ENCODE results near the gene RGSL1. TPM values are rescaled to one million over a fixed set of nuclear protein-coding genes. Genes with fewer than 3 reads are reported as not detected.
A peak's percentile ranks its signal among the peaks of the same experiment; 100 is the strongest.

Gene RGSL1
- total and polyA plus RNA-seq, 2 of the 8 experiments (the other 6 are each of a cell fraction or from before 2014, with no cell fraction given) = not detected

GRCh38 chr1:182603646-182604174, 153.8 kb downstream of the RGSL1 start:
- Histone ChIP-seq H3K4ac (replicated peaks; ENCODE audit: insufficient read length, low read depth, low read length) (no peak overlapping the region), H3K23me2 (ENCODE audit: low read depth, low read length) (peaks cover 7% of the 10 kb centered on the region), H3K18ac (ENCODE audit: extremely low read depth, low read length) (peak overlapping the region; percentile 74; the same call in 1 of the 2 replicates), H2BK5ac (ENCODE audit: low read depth, low read length) (no peak overlapping the region), H3K23ac (ENCODE audit: insufficient read length) (no peak overlapping the region), H2AFZ (ENCODE audit: low read length) (0 out of 2 replicates have a peak overlapping the region, but pooled peaks have one; percentile 9), H4K91ac (replicated peaks; ENCODE audit: insufficient read length, low read length) (no peak overlapping the region), H3K79me2 (ENCODE audit: control insufficient read depth in 1 of 2, insufficient read depth in 2 of 2, low read length in 2 of 2) (no peaks in the 10 kb centered on the region), H3K9ac (replicated peaks in 1 of 4; ENCODE audit: extremely low read depth in 1 of 4, low read depth in 3 of 4, low read length in 3 of 4) (peak overlapping the region in 1 of 4 experiments; percentile 8; a peak in 2 of 7 replicates), H3K56ac (replicated peaks; ENCODE audit: insufficient read length, low read depth, low read length) (peak overlapping the region; percentile 11), H3K4me3 (ENCODE audit: extremely low read depth in 1 of 4, insufficient read depth in 2 of 4, low read depth in 3 of 4, low read length in 4 of 4) (peak overlapping the region; percentile 41 to 66 (median 50)), H2BK15ac (ENCODE audit: low read length) (no peak overlapping the region), H3K4me2 (ENCODE audit: insufficient read depth in 1 of 2, low read depth in 2 of 2, low read length in 2 of 2) (peak overlapping the region; percentile 76 to 84), H2BK120ac (replicated peaks; ENCODE audit: low read depth, low read length) (no peak overlapping the region), H4K8ac (ENCODE audit: extremely low read depth, insufficient read depth, low read length) (peak overlapping the region; percentile 70; the same call in 1 of the 2 replicates), H4K20me1 (replicated peaks in 1 of 2; ENCODE audit: control insufficient read depth in 1 of 2, insufficient read depth in 2 of 2, low read length in 2 of 2) (peaks cover 2 to 4% of the 10 kb centered on the region in 2 experiments), H3K4me1 (replicated peaks in 1 of 4; ENCODE audit: control insufficient read depth in 3 of 4, insufficient read depth in 4 of 4, low read length in 3 of 4) (peaks cover 4 to 19% (median 8%) of the 10 kb centered on the region in 4 experiments), H3K79me1 (ENCODE audit: low read depth, low read length) (no peaks in the 10 kb centered on the region), H2BK12ac (ENCODE audit: low read depth, low read length) (peak overlapping the region; percentile 76; the same call in 1 of the 2 replicates), H4K5ac (ENCODE audit: insufficient read length, low read depth, low read length) (peak overlapping the region; percentile 44), H2BK20ac (ENCODE audit: low read length) (no peak overlapping the region; the same call in none of the 2 replicates), H3K36me3 (ENCODE audit: control insufficient read depth in 2 of 4, insufficient read depth in 4 of 4, low read length in 3 of 4) (peaks cover 10 to 15% (median 12%) of the 10 kb centered on the region in 4 experiments; a peak in 6 of 8 replicates), H3K9me3 (ENCODE audit: insufficient read depth in 2 of 2, low read depth in 1 of 2, low read length in 1 of 2) (no peaks in the 10 kb centered on the region), H3K27ac (ENCODE audit: low read depth, low read length) (peak overlapping the region; percentile 34; the same call in 1 of the 2 replicates), H3K14ac (ENCODE audit: insufficient read length) (no peak overlapping the region), H3K27me3 (replicated peaks in 1 of 4; ENCODE audit: control insufficient read depth in 3 of 4, extremely low read depth in 1 of 4, insufficient read depth in 3 of 4, low read length in 3 of 4) (peaks cover 0 to 31% (median 20%) of the 10 kb centered on the region in 4 experiments; a peak in 6 of 7 replicates), H2AK5ac (ENCODE audit: low read depth, low read length) (no peak overlapping the region)
- WGBS, 2 experiments (ENCODE audit: extremely low coverage in 1 of 2, insufficient coverage in 1 of 2, insufficient read length in 1 of 2, insufficient replicate concordance in 2 of 2, low coverage in 1 of 2, low lambda C conversion rate in 2 of 2, missing lambda C conversion rate in 1 of 2) = 32% methylated on average over 4 of the region's 12 CpGs; no CpG with 5 or more reads in 1 of the 2 experiments
- POLR2A ChIA-PET (ENCODE audit: partially characterized antibody) = interaction anchor here (0.6 to 15.0 kb wide), 16 partner anchors 12 to 664 kb away, joined by 3 to 231 read pairs (median 3); partner anchors contain the start of genes GLUL and NPL
- CTCF ChIA-PET (ENCODE audit: partially characterized antibody) = interaction anchor here (0.7 to 37.1 kb wide), 18 partner anchors 9 to 207 kb away, joined by 3 to 1131 read pairs (median 6); partner anchors contain the start of gene NPL
- DNase-seq (ENCODE audit: low read depth in 1 of 2, low spot score in 2 of 2) (no peak), FAIRE-seq (no peak)
- no peak for TF ChIP-seq RAD21 (IDR thresholded peaks at IDR 0.05 in 1 of 2, conservative IDR thresholded peaks at IDR 0.05 in 1 of 2; ENCODE audit: low read depth in 2 of 2, low read length in 2 of 2)
- TF ChIP-seq HDAC2 (IDR thresholded peaks at IDR 0.05; ENCODE audit: borderline replicate concordance in 1 of 2, low read depth in 2 of 2, low read length in 2 of 2) = no peak
- TF ChIP-seq CEBPB (IDR thresholded peaks at IDR 0.05; ENCODE audit: low read depth, low read length) = no peak
- no peak for TF ChIP-seq GTF2F1 (IDR thresholded peaks at IDR 0.05; ENCODE audit: borderline replicate concordance, low read depth, low read length)
- no peak for TF ChIP-seq CTBP2 (IDR thresholded peaks at IDR 0.05; ENCODE audit: borderline replicate concordance, insufficient read depth, insufficient read length, low read length)
- TF ChIP-seq CHD2 (IDR thresholded peaks at IDR 0.05; ENCODE audit: low read length) = no peak
- no peak for TF ChIP-seq SAP30 (IDR thresholded peaks at IDR 0.05; ENCODE audit: insufficient read depth, insufficient replicate concordance, low read length)
- TF ChIP-seq ASH2L (IDR thresholded peaks at IDR 0.05; ENCODE audit: low read length) = no peak
- TF ChIP-seq EZH2 (IDR thresholded peaks at IDR 0.05; ENCODE audit: low read depth, low read length, severe bottlenecking) = no peak
- TF ChIP-seq POU5F1 (IDR thresholded peaks at IDR 0.05; ENCODE audit: low read depth, low read length) = no peak
- no peak for TF ChIP-seq CBX8 (IDR thresholded peaks at IDR 0.05; ENCODE audit: borderline replicate concordance, low read depth, low read length)

Data from H1 (cell line).